T-helper 2 cell treated with Interferon-gamma antibody and Interleukin-4, amounts not matched to agents 100 ng/mL and 5 ng/mL, for 36 hours (primary cell): ENCODE data around the gene HDAC4. TPM values are rescaled to one million over a fixed set of nuclear protein-coding genes. Genes with fewer than 3 reads are reported as not detected.
"Not testable (repeated sequence)": the region's sequence is repeated elsewhere in the genome, so short reads cannot be mapped to it uniquely, and the experiment has no call there.

Source experiments
- intact Hi-C: fragments of 100-400 bp; cut with micrococcal nuclease; formaldehyde crosslinking; loops from one replicate; pipeline ENCODE4 v1.15.1; 2023
- total RNA-seq: library from RNA; stranded (reverse); gene quantifications from 2 replicates; pipeline ENCODE4 v1.2.3, GENCODE V29; 2022

Gene HDAC4
- total RNA-seq, 1 donor from 2014 or later: 52.0 TPM

- intact Hi-C loops: no loop called here
These were observed 219.5 kb downstream of the HDAC4 start for GRCh38 chr2:239181074-239181902.

GRCh38 chr2:239180526-239181073, 220.2 kb downstream of the HDAC4 start:
- intact Hi-C loops: no loop called here

- intact Hi-C loops: no loop called here
These were observed 220.9 kb downstream of the HDAC4 start for GRCh38 chr2:239179851-239180371.

- intact Hi-C loops: no loop called here
These were observed 221.9 kb downstream of the HDAC4 start for GRCh38 chr2:239178954-239179353.

- intact Hi-C loops: no loop called here
These were observed 222.3 kb downstream of the HDAC4 start for GRCh38 chr2:239178484-239178883.

GRCh38 chr2:239177908-239178307, 222.9 kb downstream of the HDAC4 start:
- intact Hi-C loops: no loop called here

GRCh38 chr2:239177325-239177724, 223.5 kb downstream of the HDAC4 start:
- intact Hi-C loops: no loop called here

- intact Hi-C loops: not testable (repeated sequence)
These were observed 224.5 kb downstream of the HDAC4 start for GRCh38 chr2:239176138-239176803.

GRCh38 chr2:239175181-239175580, 225.6 kb downstream of the HDAC4 start:
- intact Hi-C loops: no loop called here

GRCh38 chr2:239173301-239173700, 227.5 kb downstream of the HDAC4 start:
- intact Hi-C loops: no loop called here

- intact Hi-C loops: no loop called here
These were observed 229.2 kb downstream of the HDAC4 start for GRCh38 chr2:239171643-239172042.

- intact Hi-C loops: no loop called here
These were observed 231.3 kb downstream of the HDAC4 start for GRCh38 chr2:239169311-239170048.

- intact Hi-C loops: no loop called here
These were observed 232.2 kb downstream of the HDAC4 start for GRCh38 chr2:239168575-239168974.

- intact Hi-C loops: no loop called here
These were observed 232.9 kb downstream of the HDAC4 start for GRCh38 chr2:239167766-239168444.

GRCh38 chr2:239167011-239167673, 233.7 kb downstream of the HDAC4 start:
- intact Hi-C loops: no loop called here

GRCh38 chr2:239166201-239166834, 234.5 kb downstream of the HDAC4 start:
- intact Hi-C loops: no loop called here

GRCh38 chr2:239165206-239165831, 235.5 kb downstream of the HDAC4 start:
- intact Hi-C loops: no loop called here

GRCh38 chr2:239164335-239164871, 236.4 kb downstream of the HDAC4 start:
- intact Hi-C loops: no loop called here

GRCh38 chr2:239163688-239164334, 237.0 kb downstream of the HDAC4 start:
- intact Hi-C loops: no loop called here
